Stimulated activated CD4-positive, alpha-beta T cell treated with anti-CD3 and anti-CD28 coated beads, Interleukin-15, amount 100 ng/mL, for 1 hour (primary cell): ENCODE results near the gene BRSK2.

ENCODE experiments used
- DNase-seq, 2 donors: peaks; one replicate each; pipeline ENCODE4 v3.0.0-alpha.2; 2020; ENCODE audit warnings: low read depth in 1 of 2, low spot score in 1 of 2

BRSK2 gene

DNA sequence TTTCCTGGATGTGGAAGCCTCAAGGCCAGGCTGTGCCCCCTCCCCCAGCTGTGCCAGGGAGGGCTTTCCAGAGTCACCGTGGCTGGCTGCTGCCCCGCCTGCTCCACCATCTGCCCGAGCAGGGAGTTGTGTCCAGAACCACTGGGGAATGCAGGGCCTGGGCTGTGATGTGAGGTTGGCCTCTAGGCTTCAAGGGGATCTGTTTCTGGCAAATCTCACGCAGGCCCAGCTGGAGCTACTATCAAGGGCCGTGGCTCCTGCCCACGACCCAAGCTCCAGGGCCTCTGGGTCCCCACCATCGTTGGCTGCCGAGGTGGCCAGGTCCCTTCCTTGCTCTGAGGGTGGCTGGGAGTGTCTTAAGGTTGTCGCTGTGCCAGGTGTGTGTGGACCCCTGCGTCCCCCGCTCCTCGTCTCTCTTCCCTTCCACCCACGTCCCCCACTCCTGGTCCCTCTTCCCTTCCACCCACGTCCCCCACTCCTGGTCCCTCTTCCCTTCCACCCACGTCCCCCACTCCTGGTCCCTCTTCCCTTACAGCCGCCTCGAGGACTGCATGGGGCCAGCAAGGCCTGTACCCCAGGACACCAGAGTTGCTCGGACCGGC, 6.1 kb downstream of the BRSK2 start:
- no peak for DNase-seq

DNA sequence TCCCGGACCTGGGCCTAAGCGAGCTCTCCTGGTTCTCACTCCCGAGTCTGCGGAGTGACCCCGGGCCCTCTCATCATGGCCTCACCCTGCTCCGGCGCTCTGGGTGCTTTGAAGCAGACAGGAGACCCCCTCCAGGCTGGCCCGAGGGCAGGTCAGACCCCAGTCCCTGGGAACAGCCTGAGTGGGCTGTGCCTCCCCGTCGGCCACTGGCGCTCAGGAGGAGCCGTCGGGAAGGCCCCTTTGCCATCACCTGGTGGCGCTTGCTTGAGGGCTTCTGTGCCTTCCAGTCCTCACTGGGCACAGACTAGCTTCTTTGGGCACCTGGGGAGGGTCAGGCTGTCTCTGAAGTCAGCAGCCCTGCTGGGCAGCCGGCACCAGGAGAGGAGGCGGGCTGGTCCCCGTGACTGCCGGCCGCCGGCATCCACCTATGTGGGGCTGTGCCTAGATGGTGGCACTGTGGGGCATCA, 6.7 kb downstream of the BRSK2 start:
- no peak for DNase-seq

DNA sequence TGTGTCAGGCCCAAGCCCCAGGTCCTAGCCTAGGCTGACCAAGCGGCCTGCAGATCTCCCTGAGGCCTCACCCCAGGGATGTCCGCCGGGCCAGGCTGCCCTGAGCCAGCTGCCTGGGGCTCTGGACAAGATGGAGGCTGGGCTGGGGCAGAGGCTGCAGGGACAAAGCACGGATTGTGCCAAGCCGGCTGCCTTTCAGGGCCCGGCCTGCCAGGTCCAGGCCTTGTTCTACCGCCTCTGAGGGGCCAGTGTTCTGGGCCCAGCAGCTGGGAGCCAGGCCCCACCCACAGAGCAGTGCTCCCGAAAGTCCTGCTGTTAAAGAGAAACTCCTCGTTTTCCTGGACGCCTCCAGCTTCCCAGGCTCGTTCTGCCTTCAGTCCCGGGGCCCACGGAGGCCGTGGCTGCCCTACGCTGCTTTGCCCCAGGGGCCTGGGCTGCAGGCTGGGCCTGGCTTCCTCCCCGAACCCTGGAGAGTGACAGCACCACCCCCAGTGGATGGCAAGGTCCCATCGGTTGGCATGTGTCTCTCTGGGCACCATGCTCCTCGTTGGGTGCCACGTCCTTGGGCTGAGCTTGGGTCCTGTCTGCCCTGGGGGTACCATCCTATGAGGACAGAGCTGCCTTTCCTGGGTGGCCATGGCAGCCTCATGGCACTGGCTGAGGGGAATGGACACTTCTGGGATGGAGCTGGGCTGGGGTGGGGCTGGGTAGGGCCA, 7.6 kb downstream of the BRSK2 start:
- no peak for DNase-seq

DNA sequence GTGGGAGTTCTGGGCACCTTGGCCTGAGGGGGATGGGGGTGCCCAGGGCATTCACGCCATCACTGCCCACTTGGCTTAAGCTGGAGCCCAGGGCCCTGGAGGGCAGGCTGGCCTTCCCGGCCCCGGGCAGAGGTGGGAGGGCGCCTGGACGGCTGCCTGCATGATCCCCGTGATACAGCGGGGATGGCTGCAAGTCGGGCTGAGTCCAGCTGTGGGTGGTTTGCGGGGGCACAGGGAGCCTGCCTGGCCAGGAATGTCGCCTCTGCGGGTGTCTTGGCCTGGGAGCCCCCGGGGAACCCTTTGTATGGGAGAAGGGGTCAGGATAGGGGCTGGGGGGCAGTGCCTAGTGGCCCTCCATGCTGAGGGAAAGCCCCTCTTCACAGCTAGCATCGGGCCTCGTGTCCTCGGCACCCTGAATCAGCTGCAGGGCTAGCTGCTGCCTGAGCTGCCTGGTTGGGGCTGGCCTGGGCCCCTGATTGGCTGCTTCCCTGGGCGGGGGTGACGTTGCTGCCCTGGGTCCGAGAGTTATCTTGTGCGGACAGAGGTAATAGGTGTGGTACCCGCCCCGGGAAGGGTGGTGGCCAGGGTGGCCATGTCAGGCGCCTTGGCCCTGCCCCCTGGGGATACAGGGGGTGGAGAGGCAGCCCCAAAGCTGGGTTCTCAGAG, 8.3 kb downstream of the BRSK2 start:
- DNase-seq, result no peak

DNA sequence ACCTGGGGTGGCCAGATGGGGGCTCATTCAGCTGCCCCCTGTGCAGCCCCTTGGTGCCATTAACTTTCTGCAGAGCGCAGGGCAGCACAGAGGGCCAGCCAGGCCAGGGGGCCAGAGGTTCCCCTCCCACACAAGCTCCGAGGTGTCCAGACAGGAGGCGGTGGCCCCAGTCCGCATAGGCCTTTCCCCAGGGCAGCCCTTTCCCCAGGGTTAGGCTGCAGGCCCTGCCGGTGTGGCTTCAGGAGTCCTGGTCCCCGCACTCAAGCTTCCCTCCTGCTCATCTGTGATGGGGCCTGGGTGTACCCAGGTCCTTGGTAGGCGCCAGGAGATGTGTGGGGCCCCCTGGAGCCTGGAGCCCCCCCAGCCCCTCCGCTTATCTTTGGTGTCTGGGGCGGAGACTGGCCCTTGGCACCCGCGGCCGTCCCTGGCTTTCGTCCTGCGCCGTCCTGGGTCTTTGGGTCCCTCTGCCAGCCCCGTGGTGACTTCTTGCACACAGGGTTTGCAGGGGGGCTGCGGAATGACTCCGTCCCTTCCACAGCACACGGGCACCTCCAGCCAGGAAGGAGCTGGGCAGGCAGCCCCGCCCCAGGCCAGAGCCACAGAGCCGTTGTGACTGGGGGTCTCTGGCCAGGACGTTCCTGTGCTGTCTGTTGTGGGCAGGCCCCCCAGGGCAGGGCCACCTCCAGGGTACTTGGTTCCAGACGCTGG, 8.9 kb downstream of the BRSK2 start:
- DNase-seq, result no peak

DNA sequence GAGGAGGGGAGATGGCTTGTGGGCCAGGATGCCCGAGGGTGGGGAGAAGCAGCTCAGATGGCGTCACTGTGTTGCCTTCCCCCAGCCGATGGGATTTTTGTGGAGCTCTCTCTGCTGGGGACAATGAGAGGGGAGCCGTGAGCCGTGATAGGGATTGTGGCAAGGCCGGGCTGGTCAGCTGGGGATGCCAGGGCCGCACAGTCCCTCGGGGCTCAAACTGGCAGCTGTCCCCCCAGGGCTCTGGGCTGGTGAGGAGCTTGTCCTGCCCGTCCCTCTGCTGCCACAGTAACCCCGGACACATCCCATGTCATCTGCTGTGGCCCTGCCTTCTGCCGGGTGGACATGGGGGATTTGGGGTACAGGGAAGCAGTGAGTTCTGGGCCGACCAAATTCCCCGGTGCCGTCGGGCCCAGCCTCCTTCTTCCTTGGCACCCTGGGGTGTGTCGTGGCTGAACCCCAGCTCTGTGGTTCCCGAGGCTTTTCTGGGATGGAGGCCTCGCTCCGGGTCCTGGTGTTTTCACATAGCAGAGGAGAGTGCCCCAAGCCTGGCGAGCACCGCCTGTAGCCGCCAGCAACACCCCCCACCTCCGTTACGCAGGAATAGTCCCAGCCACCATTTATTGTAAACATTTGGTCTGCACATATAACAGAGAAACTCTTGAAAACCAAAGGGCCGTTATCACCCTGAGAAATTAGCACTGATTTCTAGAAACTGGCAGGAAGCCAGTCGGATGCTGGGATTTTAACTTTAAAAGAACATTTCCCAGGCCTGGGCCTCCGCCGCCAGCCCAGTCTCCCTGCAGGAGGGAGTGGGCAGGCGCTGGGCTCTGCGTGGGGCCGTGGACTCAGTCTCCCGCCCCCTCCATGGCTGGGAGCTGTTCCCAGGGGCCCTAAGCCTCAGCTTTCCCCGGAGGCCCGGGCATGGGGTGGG, 9.9 kb downstream of the BRSK2 start:
- DNase-seq, result no peak

DNA sequence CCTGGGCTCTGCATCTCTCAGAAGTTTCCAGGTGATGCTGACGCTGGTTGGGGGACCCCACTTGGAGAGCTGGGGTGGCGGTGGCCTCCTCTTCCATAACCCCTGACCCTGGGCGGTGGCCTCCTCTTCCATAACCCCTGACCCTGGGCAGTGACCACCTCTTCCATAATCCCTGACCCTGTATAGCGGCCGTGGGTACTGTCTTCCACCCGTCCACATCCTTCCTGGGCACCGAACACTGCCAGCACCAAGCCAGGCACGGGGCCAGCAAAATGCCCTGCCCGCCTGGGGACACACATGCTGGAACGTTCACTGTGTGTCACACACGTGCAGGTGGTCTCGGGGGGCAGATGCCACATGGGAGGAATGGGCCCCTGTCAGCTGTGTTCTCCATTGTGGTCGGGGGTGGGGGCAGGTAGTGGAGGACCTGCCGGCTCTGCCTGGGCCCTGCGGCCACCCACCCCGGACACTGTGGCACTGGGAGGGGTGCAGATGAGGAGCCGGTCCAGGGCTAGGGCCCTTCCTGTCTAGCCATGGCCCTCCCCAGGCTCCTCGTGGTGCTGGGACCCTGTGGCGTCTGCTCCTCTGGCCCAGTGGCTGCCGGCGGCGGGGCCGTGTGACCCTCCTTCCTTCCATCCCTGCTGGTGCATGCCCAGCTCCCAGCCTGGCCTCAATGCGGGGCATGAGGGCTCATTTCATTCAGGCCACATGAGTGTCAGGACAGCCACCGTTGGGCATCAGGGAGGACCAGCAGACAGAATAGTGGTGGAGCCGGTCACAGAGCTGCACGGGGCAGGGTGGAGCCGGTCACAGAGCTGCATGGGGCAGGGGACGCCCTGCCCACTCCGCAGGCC, 10.8 kb downstream of the BRSK2 start:
- no peak for DNase-seq

DNA sequence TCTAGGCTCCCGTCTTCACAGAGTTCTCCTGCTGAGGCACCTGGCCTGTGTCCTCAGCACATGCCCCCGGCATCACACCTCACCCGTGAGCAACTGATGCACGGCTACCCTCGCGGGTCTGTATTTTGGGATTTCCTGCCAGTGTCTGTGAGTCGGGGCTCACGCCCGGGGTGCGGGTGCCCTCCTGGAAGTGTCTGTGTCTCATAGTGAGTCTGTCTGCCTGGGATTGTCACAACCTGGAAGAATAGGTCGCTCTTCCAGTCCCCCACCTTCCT, 11.4 kb downstream of the BRSK2 start:
- no peak for DNase-seq

DNA sequence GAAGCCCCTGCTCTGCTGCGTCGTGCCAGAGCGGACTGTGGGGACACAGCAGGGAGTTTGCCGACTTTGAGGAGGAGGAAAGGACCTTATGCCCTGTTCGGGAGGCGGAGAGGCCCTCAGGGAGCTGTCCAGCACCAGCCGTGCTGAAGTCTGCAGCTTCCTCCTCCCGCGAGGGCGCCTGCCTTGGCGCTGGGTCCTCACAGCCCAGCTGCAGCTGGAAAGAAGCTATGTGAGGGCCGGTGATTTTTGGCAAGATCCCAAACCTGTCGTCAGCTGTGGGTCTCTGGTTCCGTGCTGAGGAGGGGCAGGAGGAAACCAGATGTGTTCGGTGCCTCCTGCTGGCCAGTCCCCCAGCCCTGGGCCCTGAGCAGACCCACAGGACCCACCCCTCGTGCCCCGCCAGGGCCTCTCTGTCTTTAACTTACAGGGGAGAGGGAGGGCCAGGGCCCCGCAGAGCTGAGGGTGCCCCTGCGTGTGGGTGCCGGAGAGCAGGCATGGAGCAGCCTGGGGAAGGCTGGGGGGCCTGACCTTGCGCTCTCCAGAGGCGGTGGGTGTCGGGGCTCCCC, 12.0 kb downstream of the BRSK2 start:
- DNase-seq, result peak in 1 of 2 donors; percentile 28

DNA sequence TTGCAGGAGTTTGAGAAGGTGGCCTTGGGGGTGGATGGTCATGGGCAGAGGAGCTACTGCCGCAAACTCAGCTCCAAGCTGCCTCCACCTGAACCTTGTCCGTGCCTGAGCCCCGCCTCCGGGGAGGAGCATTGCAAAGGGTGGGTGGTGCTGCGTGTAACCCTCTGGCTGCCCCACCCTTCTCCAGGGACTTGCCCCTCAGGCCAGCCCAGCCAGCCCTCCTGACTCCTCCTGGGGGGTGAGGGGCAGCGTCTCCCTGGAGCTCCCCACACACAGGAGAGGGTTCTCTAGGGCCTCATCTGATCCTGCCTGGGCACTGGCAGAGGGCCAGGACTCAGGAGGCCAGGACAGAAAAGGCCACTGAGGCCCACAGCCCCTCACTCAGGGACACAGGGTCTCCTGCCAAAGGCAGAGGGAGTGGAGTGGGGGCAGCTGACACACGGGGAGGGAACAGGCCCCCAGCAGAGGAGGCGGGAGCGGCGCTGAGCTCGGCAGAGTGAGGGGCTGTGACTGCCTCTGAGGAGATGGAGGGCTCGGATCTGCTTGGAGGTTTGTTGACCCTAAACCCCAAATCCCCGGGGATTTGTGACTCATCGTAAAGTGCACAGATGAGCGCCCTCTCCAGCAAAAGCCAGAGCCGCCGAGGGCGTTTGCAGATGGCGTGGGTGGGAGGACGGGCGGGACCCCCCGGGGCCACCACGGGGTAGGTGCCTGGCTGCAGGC, 12.8 kb downstream of the BRSK2 start:
- no peak for DNase-seq

DNA sequence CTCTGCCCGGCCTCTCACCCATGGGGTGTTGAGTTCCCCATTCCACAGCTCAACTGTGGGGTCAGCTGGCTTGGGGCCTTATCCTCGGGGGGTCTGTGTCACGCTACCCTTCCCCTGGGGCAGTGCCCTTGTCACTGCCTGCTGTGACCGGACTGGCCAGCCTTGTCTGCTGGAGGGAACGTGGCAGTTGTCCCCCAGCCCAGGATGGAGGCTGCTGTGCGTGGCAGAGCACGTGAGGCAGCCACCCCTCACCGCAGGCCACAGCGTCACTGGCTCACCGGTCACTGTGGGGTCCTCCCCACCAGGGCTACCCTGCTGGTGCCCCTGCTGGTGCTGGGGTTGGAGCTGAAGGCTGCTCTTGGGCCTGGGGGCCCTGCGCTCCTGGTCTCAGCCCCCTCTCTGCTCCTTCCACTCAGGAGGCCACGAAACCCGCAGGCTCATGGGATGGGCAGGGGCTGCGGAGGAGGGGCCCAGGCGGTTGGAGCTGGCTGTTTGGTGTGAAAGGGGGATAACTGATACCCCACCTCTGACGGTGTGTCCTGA, 13.4 kb downstream of the BRSK2 start:
- no peak for DNase-seq

DNA sequence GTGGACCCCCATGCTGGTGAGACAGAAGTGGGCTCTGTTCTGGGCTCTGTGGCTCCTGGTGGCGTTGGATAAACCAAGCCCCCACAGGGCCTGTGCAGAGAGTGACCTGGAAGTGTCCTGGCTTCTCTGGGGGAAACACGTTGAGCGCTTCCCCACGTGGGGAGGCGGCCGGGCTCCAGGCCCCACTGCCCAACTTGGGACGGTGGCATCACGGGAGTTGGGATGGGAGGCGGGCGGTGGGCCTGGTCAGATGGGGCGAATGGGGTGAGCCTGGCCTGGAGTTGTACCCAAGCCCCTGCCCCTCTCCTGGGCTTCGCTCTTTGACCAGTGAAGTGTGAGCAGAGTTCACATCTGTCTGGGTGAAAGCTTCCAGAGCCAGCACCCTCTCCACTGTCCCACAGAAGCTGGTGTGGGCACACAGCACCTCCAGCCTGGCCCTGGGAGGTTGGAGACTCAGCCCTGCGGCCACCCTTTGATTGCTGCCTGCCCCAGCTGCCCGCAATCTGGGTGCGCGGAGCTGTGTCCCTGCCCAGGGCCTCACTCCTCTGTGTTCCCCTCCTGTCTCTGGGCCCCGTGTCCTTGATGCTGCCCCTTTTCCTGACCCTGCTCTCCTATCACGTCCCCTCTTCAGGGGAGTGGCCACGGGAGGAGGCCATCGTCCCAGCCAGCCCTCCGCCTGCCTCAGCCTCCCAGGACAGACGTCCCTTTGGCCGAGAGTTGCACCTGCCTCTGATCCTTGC, 14.2 kb downstream of the BRSK2 start:
- no peak for DNase-seq

DNA sequence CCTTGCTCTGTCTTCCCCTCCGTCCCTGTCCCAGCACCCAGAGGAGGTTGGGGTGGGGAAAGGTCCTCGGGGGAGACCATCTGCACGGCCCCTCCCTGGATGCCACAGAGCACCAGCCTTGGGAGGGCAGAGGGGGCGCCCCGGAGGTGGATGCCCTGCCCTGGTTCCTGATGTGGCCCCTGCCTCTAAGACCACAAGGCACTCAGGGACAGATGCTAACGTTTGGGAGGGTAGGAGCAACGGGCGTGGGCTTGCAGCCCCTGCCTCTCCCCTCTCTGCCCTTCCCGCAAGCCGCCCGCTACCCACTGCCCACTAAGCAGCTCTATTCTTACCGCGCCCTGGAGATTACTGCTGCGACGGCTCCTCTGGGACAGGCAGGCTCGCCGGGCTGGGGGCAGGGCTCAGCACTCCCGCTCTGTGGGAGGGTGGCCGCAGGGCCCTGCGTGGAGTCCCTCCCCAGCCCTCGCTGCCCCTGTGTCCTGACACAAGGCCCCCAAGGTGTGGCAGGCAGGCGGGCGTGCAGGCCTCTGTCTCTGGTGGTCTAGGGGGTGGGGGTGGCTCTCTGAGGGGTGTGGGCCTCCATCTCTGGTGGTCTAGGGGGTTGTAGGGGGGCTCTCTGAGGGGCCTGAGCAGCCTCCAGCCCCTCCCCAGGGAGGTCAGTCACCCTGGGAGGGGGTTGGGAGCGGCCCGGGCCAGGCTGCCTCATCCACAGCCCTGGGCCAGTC, 14.9 kb downstream of the BRSK2 start:
- no peak for DNase-seq

DNA sequence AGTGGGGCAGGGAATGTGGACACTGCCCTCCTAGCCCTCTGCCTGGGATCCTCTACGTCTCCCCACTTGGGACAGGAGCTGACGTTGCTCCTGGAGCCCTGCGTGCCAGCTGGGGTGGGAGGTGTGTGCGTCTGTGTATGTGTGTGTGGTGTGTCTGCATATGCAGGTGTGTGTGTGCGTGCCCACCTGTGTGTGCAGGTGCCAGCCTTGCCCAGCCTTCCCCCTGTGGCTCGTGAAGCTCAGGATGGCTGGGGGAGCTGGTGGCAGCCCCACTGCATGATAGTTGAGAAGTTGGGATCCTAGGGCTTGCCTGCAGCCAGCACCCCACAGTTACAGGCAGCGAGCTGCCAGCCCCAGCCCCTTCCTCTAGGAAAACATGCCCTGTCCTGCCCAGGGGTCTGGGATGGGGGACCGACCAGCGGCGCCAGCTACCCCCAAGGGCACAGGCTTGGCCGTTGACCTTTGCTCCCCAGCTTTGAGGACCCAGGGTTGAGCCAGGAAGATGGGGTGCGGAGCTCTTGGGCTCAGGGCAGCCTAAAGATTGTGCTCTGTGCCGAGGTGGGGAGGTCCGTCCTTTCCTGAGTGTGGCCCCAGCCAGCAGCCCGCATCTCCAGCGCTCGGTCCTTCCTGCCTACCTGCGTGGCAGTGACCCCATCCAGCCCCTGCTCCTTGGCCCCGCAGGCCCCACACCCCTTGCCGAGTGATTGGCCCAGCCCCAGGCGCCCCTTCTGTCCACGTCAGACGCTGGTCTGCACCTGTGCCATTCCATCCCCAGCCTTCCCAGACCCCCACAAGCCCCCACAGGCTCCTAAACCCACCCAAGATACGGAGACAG, 15.7 kb downstream of the BRSK2 start:
- no peak for DNase-seq

DNA sequence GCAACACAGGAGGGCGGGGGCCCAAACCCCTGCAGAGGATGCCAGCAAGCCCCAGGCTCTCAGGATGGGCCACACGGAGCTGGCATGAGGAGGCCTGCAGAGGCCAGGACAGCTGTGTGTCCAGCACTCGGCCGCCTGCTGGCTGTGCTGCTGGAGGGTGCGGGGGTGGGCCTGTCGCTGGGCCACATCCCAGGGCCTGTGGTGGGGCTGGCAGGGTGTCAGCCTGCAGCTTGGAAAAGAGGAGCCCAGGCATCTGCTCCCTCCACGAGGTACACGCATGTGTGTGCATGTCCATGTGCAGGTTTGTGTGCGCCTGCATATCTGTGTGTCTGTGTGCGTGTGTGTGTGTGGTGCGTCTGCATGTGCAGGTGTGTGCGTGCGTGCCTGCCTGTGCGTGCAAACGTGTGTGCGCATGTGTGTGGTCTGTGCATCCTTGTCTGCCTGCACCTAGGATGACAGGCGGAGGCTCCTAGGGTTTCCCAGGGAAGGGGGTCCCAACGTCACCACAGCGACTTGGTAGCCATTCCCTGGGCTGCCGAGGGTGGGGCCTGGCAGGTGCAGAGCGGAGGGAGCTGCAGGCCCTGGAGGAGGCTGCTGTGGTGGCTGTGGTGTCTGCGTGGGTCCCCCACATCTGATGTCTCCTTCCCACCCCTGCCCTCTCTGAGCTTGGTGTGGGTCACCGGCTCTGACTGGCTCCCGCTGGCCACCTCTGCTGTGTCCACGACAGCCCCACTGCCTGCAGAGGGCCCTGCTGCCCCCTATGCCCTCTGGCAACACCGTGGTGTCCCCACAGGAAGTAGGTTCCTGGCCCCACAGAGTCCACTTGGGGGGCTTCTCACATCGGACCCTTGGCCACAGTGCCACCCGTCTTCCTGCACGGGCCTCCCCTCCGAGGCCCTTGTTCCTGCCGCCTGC, 17.1 kb downstream of the BRSK2 start:
- no peak for DNase-seq

DNA sequence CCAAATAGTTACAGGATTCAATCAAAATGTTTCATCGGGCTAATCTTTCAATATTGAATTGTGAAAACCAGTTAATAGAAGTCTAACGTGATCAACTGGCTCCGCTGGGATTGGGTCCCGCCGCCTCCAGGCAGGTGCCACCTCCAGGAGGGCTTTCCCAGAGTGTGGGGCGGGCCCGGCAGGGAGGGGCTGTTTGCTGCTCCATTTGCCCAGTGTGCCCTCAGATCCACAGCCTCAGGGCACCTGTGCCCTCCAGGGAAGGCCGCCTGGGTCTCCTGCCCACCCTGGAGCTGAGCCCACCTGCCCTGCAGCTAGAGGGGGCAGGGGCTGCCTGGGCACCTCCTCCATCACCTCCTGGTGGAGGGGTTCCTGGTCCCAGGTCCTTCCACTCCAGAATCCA, 17.9 kb downstream of the BRSK2 start:
- DNase-seq, result no peak
